ENCODE measurements around the gene TBC1D22B.

GRCh38 chr6:37302086-37302686, 44.6 kb downstream of the TBC1D22B start:
- no peak for TF ChIP-seq POLR2A (IDR thresholded peaks at IDR 0.05)
- TF ChIP-seq CTCF (IDR thresholded peaks at IDR 0.05) = no peak
